A549 (cell line): ENCODE data around the gene TXNDC2. TPM values are rescaled to one million over a fixed set of nuclear protein-coding genes. Genes with fewer than 3 reads are reported as not detected.

ENCODE experiments used
- ATAC-seq, 2 experiments: fragments of 200-7000 bp in 1 of 2; fragments of >200 bp in 1 of 2; cut with Nextera tagmentation in 1 of 2; cut with Tn5 transposase in 1 of 2; 3 replicates each; pipeline versions ENCODE4 v1.8.0 to v1.9.1; 2018 to 2020; ENCODE audit warnings: mild to moderate bottlenecking in 1 of 2, moderate library complexity in 1 of 2
- CTCF ChIA-PET: fragments of 300-600 bp; sonication (Branson Sonifier 250); formaldehyde crosslinking; extraction: SDS; loops from one replicate; lab custom pipeline; 2021; ENCODE audit warnings: antibody characterized with exemption, inconsistent platforms; lab: Yijun Ruan, JAX
- POLR2A ChIA-PET: fragments of 350-600 bp; formaldehyde crosslinking; extraction: SDS; loops from one replicate; lab custom pipeline; 2021; ENCODE audit warnings: antibody characterized with exemption, inconsistent platforms; lab: Yijun Ruan, JAX
- DNase-seq, 2 experiments: peaks; one replicate each; pipeline versions ENCODE4 v3.0.0 to v3.0.0-alpha.2; 2011 to 2016; ENCODE audit warnings: low read depth in 1 of 2, low spot score in 1 of 2
- FAIRE-seq: peaks from 2 replicates; lab custom pipeline; 2011; peaks lifted over from hg19 to GRCh38; lab: Jason Lieb, UNC
- H3K27ac ChIP-seq, 2 experiments: fragments of >200 bp; sonication (Bioruptor Twin); formaldehyde crosslinking; 3 replicates each; pipeline ENCODE4 v1.5.1; 2016 to 2017
- H3K4me1 ChIP-seq: fragments of >200 bp; sonication (Bioruptor Twin); formaldehyde crosslinking; 3 replicates; pipeline ENCODE4 v1.6.1; 2016
- H3K4me2 ChIP-seq: fragments of >200 bp; sonication (Bioruptor Twin); formaldehyde crosslinking; 3 replicates; pipeline ENCODE4 v1.6.1; 2016
- H3K4me3 ChIP-seq: fragments of >200 bp; sonication (Bioruptor Twin); formaldehyde crosslinking; 3 replicates; pipeline ENCODE4 v1.5.1; 2016
- H3K9me3 ChIP-seq: fragments of >200 bp; sonication (Bioruptor Twin); formaldehyde crosslinking; 3 replicates; pipeline ENCODE4 v1.6.1; 2016
- ATOH8 ChIP-seq: fragments of 250-450 bp; sonication (Bioruptor Pico); IDR thresholded peaks from 2 replicates; pipeline ENCODE4 v1.5.0; 2020; ENCODE audit warnings: low read depth, mild to moderate bottlenecking, moderate library complexity
- CBX2 ChIP-seq: fragments of 200-600 bp; sonication (generic); IDR thresholded peaks from 2 replicates; pipeline ENCODE4 v1.6.1; 2016; ENCODE audit warnings: low read depth, mild to moderate bottlenecking, borderline replicate concordance
- FOSL2 ChIP-seq, 2 experiments: fragments of 450-650 bp in 1 of 2; fragments of >200 bp in 1 of 2; sonication (Bioruptor Twin) in 1 of 2; formaldehyde crosslinking; IDR thresholded peaks; 2 replicates each; pipeline versions ENCODE4 v1.5.0 to v1.6.1; 2016 to 2020; ENCODE audit warnings: mild to moderate bottlenecking in 1 of 2, moderate library complexity in 1 of 2
- HDAC2 ChIP-seq: fragments of 200-600 bp; sonication (generic); IDR thresholded peaks from 2 replicates; pipeline ENCODE4 v1.6.1; 2016
- JUNB ChIP-seq: fragments of >200 bp; sonication (Bioruptor Twin); formaldehyde crosslinking; IDR thresholded peaks from 2 replicates; pipeline ENCODE4 v1.6.1; 2016
- KDM5A ChIP-seq: fragments of 200-600 bp; sonication (generic); IDR thresholded peaks from 2 replicates; pipeline ENCODE4 v1.6.1; 2016; ENCODE audit warnings: antibody characterized with exemption, mild to moderate bottlenecking
- MAFK ChIP-seq: fragments of 450-650 bp; IDR thresholded peaks from 2 replicates; pipeline ENCODE4 v1.6.1; 2014; ENCODE audit not compliant: partially characterized antibody
- NPAS2 ChIP-seq: fragments of 250-450 bp; sonication (Bioruptor Pico); IDR thresholded peaks from 2 replicates; pipeline ENCODE4 v1.8.0; 2022; ENCODE audit warnings: mild to moderate bottlenecking, moderate library complexity, borderline replicate concordance
- POLR2A ChIP-seq: IDR thresholded peaks from 2 replicates; pipeline ENCODE4 v1.6.1; 2012; ENCODE audit warnings: mild to moderate bottlenecking, low read length
- RARB ChIP-seq: fragments of 250-450 bp; sonication (Bioruptor Pico); IDR thresholded peaks from 2 replicates; pipeline ENCODE4 v1.8.0; 2021; ENCODE audit warnings: mild to moderate bottlenecking, moderate library complexity
- RCOR1 ChIP-seq: fragments of 150-350 bp; IDR thresholded peaks from 2 replicates; pipeline ENCODE4 v1.6.1; 2014; ENCODE audit warnings: antibody characterized with exemption, low read length, low read depth
- SMC3 ChIP-seq: fragments of >200 bp; sonication (Bioruptor Twin); formaldehyde crosslinking; IDR thresholded peaks from 3 replicates; pipeline ENCODE4 v1.6.1; 2018; ENCODE audit warnings: inconsistent platforms
- TFCP2L1 ChIP-seq: fragments of 250-450 bp; sonication (Bioruptor Pico); IDR thresholded peaks from 2 replicates; pipeline ENCODE4 v1.5.0; 2021; ENCODE audit warnings: mild to moderate bottlenecking
- USF2 ChIP-seq: fragments of 450-650 bp; IDR thresholded peaks from 2 replicates; pipeline ENCODE4 v1.6.1; 2014; ENCODE audit warnings: antibody characterized with exemption
- ZC3H11A ChIP-seq: fragments of 450-650 bp; IDR thresholded peaks from 2 replicates; pipeline ENCODE4 v1.6.1; 2014; ENCODE audit warnings: antibody characterized with exemption, mild to moderate bottlenecking
- WGBS: methylation state at CpG from one replicate; pipeline ENCODE4 v1.1.6; 2017; ENCODE audit errors: missing lambda C conversion rate; 5-methylcytosine and 5-hydroxymethylcytosine counted together
- polyA plus RNA-seq, 4 experiments: library from polyadenylated mRNA; depleted of rRNA in 3 of 4; stranded (reverse); fragments of >200 nt; fragmentation: RNase III in 1 of 4; extraction: RNeasy Plus Mini Kit Qiagen cat#74134 plus additional on column Dnase treatment in 1 of 4; gene quantifications; 2 replicates in 3 of 4; 3 replicates in 1 of 4; pipeline ENCODE4 v1.2.3, GENCODE V29; 2011 to 2017
- TF ChIP-seq, protein P1 (sequence below): IDR thresholded peaks from 2 replicates; pipeline ENCODE4 v1.6.1; 2012; ENCODE audit warnings: low read depth, borderline replicate concordance
- TF ChIP-seq, protein P2 (sequence below): fragments of 150-350 bp; IDR thresholded peaks from 2 replicates; pipeline ENCODE4 v1.6.1; 2014; ENCODE audit warnings: low read depth, mild to moderate bottlenecking, low read length
- TF ChIP-seq, protein P3 (sequence below): fragments of 200-600 bp; sonication (generic); IDR thresholded peaks from 2 replicates; pipeline ENCODE4 v1.6.1; 2016; ENCODE audit warnings: antibody characterized with exemption, mild to moderate bottlenecking, moderate library complexity

The TXNDC2 gene
- polyA plus RNA-seq, 2 of the 4 experiments (the other 2 are of a cell fraction) = 0.06 to 0.16 TPM

DNA sequence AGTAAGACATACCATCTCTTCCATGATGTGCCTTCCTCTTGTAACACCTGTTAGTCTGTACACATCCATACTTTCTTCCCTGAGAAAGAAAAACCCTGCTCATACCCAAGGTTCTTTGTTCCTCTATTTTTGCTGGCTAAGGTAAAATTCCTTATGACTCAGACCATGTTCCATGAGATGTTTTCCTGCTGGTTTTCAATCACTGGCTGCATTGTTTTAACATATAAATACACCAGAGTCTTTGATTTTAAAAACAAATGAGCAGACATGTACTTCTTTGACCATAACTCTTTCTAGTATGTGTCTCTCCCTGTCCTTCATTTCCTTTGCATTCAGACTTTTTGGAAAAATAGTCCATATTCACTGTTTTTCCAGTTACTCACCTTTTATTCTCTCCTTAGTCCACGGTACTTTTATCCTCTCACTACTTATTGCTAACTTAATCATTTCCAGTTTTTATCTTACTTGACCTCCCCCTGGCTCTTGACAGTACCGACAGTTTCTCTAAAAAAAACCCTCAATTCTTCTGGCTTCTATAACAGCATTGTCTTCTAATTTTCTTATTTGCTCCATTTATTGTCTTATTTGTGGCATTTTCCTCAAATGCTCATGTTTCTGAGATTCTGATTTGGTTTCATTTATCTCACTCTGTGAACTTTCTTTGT, 32.4 kb downstream of the TXNDC2 start:
- H3K27ac ChIP-seq = peak overlapping the region in 1 of 2 experiments; percentile 36; a peak in 1 of 6 replicates
- CTCF ChIA-PET = no interaction called here
- no peak overlapping the region for H3K4me3 ChIP-seq
- peaks cover 58% of the 10 kb centered on the region for H3K4me1 ChIP-seq
- TF ChIP-seq FOSL2 (IDR thresholded peaks at IDR 0.05) (no peak), FOSL2 (CRISPR knock-in tag; IDR thresholded peaks at IDR 0.05) (peak; percentile 11; the same call in 1 of the 2 replicates), ZC3H11A (no peak), TFCP2L1 (CRISPR knock-in tag) (no peak), ATOH8 (CRISPR knock-in tag) (no peak), RCOR1 (no peak), MAFK (peak; percentile 93), SMC3 (no peak), USF2 (no peak), NPAS2 (CRISPR knock-in tag) (no peak)
- TF ChIP-seq, protein P1, sequence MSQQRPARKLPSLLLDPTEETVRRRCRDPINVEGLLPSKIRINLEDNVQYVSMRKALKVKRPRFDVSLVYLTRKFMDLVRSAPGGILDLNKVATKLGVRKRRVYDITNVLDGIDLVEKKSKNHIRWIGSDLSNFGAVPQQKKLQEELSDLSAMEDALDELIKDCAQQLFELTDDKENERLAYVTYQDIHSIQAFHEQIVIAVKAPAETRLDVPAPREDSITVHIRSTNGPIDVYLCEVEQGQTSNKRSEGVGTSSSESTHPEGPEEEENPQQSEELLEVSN = no peak
- no peaks in the 10 kb centered on the region for H3K9me3 ChIP-seq
- WGBS = 53% methylated on average over 2 of the region's 2 CpGs
- peak overlapping the region; percentile 82 for H3K4me2 ChIP-seq
- DNase-seq (peak in 1 of 2 experiments; percentile 13), ATAC-seq (no peak), FAIRE-seq (no peak)
- POLR2A ChIA-PET = no interaction called here

GRCh38 chr18:9919564-9920232, 33.9 kb downstream of the TXNDC2 start:
- DNase-seq (no peak), FAIRE-seq (no peak), ATAC-seq (no peak)
- CTCF ChIA-PET = no interaction called here
- POLR2A ChIA-PET = no interaction called here
- TF ChIP-seq JUNB (no peak), HDAC2 (no peak), CBX2 (no peak), RARB (no peak), POLR2A (no peak), KDM5A (no peak)
- TF ChIP-seq, protein P2, sequence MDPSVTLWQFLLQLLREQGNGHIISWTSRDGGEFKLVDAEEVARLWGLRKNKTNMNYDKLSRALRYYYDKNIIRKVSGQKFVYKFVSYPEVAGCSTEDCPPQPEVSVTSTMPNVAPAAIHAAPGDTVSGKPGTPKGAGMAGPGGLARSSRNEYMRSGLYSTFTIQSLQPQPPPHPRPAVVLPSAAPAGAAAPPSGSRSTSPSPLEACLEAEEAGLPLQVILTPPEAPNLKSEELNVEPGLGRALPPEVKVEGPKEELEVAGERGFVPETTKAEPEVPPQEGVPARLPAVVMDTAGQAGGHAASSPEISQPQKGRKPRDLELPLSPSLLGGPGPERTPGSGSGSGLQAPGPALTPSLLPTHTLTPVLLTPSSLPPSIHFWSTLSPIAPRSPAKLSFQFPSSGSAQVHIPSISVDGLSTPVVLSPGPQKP = no peak
- TF ChIP-seq, protein P3, sequence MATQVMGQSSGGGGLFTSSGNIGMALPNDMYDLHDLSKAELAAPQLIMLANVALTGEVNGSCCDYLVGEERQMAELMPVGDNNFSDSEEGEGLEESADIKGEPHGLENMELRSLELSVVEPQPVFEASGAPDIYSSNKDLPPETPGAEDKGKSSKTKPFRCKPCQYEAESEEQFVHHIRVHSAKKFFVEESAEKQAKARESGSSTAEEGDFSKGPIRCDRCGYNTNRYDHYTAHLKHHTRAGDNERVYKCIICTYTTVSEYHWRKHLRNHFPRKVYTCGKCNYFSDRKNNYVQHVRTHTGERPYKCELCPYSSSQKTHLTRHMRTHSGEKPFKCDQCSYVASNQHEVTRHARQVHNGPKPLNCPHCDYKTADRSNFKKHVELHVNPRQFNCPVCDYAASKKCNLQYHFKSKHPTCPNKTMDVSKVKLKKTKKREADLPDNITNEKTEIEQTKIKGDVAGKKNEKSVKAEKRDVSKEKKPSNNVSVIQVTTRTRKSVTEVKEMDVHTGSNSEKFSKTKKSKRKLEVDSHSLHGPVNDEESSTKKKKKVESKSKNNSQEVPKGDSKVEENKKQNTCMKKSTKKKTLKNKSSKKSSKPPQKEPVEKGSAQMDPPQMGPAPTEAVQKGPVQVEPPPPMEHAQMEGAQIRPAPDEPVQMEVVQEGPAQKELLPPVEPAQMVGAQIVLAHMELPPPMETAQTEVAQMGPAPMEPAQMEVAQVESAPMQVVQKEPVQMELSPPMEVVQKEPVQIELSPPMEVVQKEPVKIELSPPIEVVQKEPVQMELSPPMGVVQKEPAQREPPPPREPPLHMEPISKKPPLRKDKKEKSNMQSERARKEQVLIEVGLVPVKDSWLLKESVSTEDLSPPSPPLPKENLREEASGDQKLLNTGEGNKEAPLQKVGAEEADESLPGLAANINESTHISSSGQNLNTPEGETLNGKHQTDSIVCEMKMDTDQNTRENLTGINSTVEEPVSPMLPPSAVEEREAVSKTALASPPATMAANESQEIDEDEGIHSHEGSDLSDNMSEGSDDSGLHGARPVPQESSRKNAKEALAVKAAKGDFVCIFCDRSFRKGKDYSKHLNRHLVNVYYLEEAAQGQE = no peak
- Histone ChIP-seq H3K4me1 (peaks cover 71% of the 10 kb centered on the region), H3K4me2 (peak overlapping the region; percentile 82), H3K9me3 (no peaks in the 10 kb centered on the region), H3K4me3 (no peak overlapping the region), H3K27ac (no peak overlapping the region)
- 82% methylated on average over 8 of the region's 8 CpGs for whole genome bisulfite sequencing
